Left colon (tissue), 2 donors: ENCODE data around the gene SH3BGRL2. TPM values are rescaled to one million over a fixed set of nuclear protein-coding genes. Genes with fewer than 3 reads are reported as not detected.
"Not testable (repeated sequence)": the region's sequence is repeated elsewhere in the genome, so short reads cannot be mapped to it uniquely, and the experiment has no call there.

Experiments used
- ATAC-seq: fragments of 200-7000 bp; cut with Tn5 transposase; one replicate; pipeline ENCODE4 v1.9.1; 2020; ENCODE audit warnings: mild to moderate bottlenecking, moderate library complexity
- DNase-seq, 2 donors: peaks; one replicate each; pipeline ENCODE4 v3.0.0-alpha.2; 2020
- intact Hi-C, 2 donors: fragments of 100-400 bp; cut with DNase I in 1 of 2; cut with micrococcal nuclease in 1 of 2; formaldehyde crosslinking; loops; one replicate each; pipeline versions ENCODE4 v1.11.2 to v1.14.0; 2022; cut with DNase I, micrococcal nuclease
- total RNA-seq, 2 donors: library from RNA; stranded (reverse); fragmentation: NEBNext Ultra II Directional; extraction: Animal tissue kit (Norgen Biotek cat#: 25700); gene quantifications; one replicate each; pipeline ENCODE4 v1.2.1, GENCODE V29; 2021
- donor health status: DM: no; HTN: no; CAD: no.
- donor health status: DM: yes; HTN: yes; CAD: no.

The SH3BGRL2 gene
- total RNA-seq, 2 donors from 2014 or later: 141 to 157 TPM

DNA sequence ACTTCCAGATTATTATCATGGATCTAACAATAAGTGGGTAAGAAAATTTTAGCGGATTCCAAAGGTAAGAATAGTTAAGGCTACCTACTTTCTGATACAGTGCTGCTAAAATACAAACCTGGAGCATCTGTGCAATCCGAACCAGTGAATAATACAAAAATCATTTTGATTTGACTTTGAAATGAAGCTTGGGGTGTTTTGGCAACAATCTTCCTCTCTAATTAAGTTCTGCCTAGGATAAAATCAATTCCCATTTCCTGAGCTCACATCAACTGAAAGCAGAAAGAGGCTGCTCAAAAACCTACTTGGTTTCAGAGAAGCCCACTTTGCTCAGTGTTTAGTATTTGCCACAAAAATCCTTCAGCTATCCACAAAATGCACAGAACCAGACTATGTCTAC, 18.7 kb upstream of the SH3BGRL2 start:
- intact Hi-C loops: no loop called here

DNA sequence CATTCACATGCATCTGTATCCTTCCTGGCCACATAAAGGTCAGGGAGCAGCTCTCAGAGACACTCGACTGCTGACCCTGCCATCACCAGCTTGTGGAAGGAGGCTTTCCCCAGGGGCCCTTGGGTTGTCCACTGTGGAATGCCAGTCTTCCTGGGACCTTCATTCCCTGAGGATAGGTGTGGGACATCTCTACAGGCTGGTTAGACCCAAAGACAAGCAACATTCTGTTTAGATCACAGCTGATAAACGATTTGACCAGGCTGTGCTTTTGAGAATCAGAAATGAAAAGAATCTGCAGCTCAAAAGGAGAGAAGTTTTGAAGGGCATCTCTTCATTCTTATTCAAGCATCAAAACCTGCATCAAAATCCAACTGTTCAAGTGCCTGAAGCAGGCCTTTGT, 18.2 kb upstream of the SH3BGRL2 start:
- intact Hi-C loops: no loop called here

More for the DNA sequence above, 18.7 kb upstream of the SH3BGRL2 start:
- ATAC-seq (no peak), DNase-seq (no peak)

DNA sequence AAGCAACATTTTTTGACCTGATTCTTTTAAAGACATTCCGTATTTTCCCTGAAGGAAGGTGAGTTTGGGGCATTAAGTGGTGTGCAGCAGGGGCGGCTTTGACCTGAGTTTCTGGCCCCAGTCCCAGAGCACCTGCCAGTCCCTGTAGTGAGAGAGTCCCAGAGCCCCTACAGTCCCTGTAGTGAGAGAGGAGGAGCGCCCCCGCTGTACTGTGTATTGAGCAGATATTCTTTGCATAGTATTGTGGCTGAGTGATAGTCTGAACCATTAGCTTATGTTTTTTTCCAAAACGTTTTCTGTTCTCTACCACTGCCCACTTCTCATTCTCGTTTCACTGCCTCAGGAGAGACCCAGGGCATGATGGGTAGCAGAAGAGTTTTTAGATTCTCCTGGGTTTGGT, 17.2 kb upstream of the SH3BGRL2 start:
- intact Hi-C loops: no loop called here
- ATAC-seq: no peak

More for the DNA sequence above, 18.2 kb upstream of the SH3BGRL2 start:
- DNase-seq: no peak
- ATAC-seq: no peak

DNA sequence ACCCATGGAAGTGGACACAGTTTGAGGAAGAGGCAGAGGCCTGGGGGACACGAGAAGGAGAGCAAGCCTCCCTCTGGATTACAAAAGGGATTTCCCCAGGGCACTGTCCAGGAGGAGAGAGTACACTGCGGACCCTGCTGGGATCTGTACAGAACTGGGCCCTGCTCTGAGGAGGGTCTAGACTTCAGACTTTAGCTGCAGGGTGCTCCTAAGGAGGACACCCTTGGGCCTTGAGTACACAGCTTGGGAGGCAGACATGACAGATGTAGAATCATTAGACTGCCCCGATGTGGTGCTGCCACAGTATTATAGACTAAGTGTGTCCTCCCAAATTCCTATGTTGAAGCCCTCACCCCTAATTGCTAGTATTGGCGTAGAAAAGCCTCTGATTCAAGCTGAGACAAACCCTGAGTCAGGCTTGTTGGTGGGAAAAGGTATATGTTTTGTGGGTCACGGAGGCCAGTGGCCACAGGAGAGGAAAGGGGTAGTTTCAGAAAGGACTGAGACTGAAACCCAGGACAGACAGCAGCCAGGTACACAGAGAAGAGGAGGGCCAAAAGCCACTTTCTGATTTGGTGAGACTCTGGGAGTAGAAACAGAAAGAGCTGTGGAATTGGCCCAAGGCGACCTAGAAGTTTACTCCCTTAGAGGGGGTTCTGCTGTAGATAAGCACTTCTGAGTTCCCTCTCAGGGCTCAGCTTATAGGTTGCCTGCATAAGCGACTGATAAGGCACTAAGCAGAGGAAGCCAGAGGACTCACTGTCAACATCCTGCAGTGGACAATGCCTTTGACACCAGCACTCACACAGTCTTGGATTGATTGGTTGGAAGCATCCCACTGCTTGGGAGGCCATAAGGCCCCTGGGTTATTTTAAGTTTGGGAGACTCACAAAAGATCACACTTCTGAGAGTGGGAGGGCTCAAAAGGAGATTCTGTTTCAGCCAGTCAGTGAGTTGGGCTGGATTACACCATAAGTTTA, 16.5 kb upstream of the SH3BGRL2 start:
- no peak for DNase-seq
- intact Hi-C loops: no loop called here
- no peak for ATAC-seq

More for the DNA sequence above, 17.2 kb upstream of the SH3BGRL2 start:
- no peak for DNase-seq

DNA sequence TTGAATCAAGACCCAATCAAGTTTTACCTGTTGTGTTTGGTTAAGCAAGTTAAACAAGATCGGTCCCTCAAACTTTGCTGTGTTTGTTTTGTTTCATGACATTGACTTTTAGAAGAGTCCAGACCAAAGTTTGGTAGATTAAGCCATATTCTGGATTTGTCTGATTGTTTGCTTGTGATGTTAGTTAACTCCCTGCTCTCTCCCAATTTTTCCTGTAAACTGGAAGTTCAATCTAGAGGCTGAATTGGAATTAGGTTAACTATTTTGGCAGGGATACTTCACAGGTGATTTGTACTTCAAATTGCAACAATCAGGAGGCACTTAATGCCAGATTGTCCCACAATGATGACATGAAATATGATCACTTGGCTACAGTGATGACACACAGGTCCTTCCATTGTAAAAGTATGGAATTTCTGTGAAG, 13.6 kb upstream of the SH3BGRL2 start:
- intact Hi-C loops: no loop called here
- no peak for DNase-seq
- peak; percentile 42 for ATAC-seq

DNA sequence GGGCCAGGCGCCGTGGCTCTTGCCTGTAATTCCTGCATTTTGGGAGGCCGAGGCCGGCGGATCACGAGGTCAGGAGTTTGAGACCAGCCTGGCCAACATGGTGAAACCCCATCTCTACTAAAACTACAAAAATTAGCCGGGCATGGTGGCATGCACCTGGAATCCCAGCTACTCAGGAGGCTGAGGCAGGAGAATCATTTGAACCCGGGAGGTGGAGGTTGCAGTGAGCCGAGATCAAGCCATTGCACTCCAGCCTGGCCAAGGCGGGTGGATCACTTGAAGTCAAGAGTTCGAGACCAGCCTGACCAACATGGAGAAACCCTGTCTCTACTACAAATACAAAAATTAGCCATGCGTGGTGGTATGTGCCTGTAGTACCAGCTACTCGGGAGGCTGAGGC, 12.7 kb upstream of the SH3BGRL2 start:
- ATAC-seq, DNase-seq, intact Hi-C loops: not testable (repeated sequence)

DNA sequence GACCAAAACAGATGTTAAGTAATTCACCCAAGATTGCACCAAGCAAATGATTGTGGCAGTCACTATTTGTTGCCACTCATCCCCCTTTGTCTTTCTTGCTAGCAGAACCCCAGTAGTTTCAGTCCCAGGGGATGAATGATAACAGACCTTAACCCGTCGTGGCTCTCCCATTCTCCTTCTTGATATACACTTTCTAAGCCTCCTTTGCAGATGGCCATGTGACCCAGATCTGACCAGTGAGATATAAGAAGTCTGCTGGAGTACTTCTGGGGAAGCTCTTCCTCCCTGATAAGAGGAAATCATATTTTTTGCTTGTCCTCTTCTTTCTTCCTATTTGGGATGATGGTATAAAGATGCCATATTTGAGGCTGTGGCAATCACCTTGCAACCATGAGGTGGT, 9.6 kb upstream of the SH3BGRL2 start:
- intact Hi-C loops: no loop called here
- DNase-seq (no peak), ATAC-seq (no peak)

DNA sequence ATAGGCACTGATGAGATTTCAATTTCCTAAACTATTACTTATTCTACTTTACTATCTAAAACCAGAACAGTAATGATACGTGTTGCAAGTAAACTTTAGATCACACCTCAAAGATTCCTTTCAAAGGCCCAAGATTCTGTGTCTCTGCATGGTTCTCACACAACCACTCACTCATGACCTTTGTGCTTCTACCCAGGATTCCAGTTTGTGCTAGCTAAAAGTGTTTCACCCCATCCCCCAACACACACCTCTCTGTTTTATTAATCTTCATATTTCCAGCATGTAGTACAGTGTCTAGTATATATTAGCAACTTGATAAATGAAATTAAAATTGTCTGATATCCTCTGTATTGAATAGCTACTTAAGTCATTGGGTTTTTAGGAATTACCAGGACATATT, 8.8 kb upstream of the SH3BGRL2 start:
- ATAC-seq (peak; percentile 67), DNase-seq (no peak)
- intact Hi-C loops: no loop called here

DNA sequence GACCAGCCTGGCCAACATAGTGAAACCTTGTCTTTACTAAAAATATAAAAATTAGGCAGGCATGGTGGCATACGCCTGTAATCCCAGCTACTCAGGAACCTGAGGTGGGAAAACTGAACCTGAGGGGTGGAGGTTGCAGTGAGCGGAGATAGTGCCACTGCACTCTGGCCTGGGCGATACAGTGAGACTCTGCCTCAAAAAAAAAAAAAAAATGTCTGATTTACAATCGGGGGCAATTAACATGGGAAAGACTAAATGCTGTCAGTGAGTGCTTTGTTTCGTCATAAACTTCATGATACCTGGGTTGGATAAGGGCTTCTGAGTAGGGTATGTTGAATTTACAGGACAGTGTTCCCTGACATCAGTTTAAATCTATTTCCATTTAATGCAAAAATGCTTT, 8.0 kb upstream of the SH3BGRL2 start:
- intact Hi-C loops: no loop called here
- DNase-seq (no peak), ATAC-seq (peak; percentile 58)

DNA sequence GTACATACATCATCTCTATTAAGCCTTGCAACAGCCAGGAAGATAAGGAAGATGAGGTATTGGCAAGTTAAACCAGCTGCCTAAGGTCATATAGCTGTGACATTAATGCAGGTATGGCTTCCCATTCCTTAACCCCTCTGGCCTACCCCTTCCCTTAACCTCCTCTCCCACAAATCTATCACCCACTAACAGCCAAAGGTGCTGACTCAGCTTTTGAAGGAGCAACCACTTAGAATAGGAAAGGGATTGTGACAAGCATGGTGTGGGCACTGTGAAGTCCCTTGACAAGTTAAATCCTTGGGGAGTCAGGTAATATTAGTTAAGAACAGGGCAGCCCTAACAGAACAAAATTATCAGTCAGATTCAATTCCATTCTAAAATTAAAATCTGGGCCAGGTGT, 5.4 kb upstream of the SH3BGRL2 start:
- no peak for DNase-seq
- no peak for ATAC-seq
- intact Hi-C loops: no loop called here

DNA sequence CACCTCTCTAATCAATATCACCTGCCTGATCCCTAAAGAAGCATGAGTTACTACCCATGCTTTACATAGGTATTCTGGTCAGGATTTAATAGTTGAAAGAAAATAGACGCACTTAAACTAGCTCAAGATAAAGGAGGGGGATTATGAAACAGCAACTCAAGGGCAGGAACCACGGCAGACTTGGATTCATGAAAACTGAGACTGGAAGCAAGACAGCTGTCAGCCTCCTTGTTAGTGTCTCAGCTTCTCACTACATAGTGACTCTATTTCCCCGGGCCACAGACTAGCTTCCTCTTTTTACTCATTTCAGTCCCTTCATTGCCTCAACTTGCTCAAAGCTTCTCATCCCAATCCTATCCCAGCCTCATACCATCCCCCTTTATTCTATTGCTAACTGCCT, 4.3 kb upstream of the SH3BGRL2 start:
- intact Hi-C loops: no loop called here
- DNase-seq (no peak), ATAC-seq (no peak)

DNA sequence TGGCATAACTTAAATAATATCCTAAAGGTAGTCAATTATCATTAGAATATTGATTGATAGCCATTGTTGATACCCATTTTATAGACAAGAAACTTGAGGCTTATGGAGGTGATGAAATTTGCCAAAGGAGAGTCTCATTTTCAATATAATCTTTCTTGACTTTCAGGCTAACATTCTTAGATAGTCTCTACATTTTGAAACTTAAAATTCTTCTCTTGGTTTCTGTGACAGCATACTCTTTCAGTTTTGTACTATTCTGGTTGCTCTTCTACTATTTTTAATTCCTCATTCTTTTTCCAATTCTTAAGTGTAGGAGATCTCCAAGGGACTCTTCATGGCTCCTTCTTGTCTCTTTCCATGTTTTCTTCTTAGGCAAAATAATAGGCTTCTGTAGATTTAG, 3.7 kb upstream of the SH3BGRL2 start:
- intact Hi-C loops: no loop called here
- DNase-seq (no peak), ATAC-seq (no peak)

DNA sequence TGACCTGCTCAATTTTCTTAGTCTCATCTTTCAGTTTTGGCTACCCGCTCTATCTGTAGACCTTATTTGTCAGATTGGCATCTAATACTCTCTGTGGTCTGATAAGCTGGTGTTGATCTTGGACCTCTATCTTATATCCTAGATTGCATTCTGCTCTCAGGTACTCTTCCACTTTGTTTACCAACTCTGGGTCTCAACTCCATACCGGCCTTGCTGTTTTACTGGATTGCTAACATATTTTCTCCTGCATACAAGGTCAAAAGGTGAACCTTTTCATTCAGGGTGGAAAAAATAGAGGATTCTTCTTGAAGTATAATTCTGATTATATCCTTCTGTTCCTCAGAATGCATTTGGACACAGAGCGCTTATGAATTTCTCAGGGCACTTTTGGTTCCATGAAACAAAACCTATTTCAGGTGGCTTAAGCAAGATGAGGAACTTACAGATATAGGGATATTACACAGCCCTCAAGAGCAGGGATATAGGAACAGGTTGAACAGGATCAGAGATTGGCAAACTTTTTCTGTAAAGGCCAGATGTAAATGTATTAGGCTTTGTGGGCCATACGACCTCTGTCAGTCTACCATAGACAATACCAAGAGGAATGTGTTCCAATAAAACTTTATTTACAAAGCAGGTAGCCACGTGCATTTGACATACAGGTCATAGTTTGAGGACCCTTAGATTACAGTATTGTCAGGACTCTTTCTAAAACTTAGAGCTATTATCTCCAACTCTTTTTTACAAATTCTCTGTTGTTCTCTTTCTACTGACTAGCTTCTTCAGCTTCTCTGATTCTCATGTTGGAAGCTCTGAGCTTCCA, 2.5 kb upstream of the SH3BGRL2 start:
- ATAC-seq (no peak), DNase-seq (no peak)
- intact Hi-C loops: no loop called here

DNA sequence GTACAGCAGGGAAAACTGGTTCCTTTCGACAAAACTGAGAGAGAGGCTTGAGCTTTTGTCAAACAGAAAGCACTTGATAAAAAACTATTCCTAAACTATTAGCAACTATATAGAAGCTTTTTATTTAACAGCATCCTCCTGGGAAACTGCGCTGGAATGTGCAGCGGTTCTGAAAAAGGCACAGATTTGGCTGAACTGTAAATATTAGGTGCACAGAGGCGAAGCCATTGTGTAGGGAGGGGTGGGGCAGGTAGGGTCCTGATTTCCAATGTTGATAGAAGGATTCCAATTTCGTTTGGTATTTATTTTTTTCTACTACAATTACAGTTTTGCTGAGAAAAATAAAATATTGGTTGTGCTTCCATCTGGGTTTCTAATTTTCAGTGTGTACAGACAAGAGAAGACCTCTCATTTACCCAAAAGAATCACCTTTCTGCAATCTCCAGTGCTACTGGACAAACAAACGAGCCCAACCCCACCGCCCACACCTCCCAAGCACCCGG, 698 bp upstream of the SH3BGRL2 start:
- no peak for DNase-seq
- intact Hi-C loops: no loop called here
- ATAC-seq: no peak

DNA sequence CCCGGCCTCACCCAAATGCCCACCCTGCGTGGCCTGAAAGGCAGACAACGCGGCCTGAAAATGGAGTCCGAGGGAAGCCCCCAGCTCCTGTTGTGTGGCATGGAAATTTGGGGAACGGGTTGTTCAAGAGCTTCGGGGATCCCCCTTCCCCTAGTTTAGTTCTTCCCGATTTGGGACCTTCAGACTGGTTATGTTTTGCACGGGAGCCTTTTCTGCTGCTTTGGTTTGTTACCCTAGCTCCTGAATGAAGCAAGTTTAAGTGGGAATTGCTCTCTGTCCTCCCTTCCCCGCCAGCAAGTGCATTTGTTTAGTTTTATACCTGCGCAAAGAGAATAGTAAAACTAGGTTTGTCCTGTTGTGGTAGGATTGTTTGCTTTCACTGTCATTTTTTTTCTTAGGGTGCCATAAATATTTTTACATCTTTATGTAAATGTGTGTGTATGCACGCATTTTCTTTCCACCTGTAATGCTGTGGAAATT, 604 bp downstream of the SH3BGRL2 start:
- DNase-seq (peak in 1 of 2 donors; percentile 21), ATAC-seq (peak; percentile 42)
- intact Hi-C loops: no loop called here

DNA sequence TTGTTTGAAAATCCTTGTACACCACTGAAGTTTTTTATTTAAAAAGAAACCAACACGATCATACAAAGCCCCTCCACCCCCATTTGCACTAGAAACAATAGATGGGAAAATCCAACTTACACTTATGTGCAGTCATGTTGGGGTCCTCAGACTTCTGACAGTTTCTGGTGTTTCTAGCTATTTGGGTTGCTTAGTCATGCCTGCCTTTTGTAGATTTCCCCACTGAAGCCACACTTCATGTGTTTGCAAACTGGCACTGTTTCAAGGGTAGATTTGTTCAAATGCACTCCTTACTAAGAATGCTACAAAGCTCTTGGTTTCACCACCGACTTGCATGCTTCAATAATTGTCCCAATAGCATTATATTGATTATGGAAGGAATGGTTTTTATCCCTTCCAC, 1.5 kb downstream of the SH3BGRL2 start:
- no peak for ATAC-seq
- DNase-seq: no peak
- intact Hi-C loops: no loop called here

DNA sequence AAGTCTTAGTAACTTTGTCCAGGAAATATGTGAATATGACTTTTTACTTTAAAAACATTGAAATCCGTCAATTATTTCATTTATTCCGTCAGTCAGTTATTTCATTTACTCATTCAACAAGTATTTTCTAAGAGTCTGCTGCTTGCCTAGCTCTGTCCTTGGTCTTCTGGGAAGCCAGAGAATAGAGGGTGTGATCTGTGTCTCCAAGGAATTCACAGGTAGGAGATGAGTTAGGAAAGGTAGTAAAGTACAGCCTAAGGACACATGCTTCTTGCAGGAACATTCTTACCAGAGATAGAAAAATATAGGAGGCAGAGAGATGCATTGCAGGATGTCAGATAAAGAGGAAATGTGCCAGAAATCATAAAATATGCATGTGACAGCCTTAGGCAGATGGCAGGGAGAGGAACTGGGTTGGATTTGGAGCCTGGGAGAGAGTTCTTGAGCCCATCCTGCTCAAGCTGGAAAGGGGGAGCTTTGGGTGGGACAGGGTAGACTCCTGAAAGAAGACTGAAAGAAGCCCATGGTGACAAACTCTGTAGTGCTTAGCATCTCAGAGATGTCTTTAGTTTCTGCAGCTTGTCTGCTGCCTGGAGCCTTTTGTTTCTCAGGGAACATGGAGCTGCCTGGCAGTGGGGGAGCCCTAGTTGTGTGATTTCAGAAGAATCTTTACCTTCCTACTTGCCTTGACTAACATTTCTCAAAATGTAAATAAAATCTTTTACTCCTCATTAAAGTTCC, 3.5 kb downstream of the SH3BGRL2 start:
- intact Hi-C loops: no loop called here
- no peak for DNase-seq
- ATAC-seq: no peak

DNA sequence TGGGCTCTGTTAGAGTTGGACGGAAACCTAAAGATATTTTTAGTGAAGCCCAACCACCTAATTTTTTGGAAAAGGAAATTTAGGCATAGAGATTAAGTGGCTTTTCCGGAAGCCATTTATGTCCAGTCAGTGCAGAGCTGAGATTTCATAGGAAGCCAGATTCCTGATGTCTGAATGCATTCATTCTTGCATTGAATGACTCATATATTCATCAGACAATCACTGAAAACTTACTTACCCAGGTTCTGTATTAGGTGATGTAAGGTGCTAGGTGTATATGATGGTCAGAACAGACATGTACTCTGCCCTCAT, 4.1 kb downstream of the SH3BGRL2 start:
- DNase-seq (no peak), ATAC-seq (no peak)

DNA sequence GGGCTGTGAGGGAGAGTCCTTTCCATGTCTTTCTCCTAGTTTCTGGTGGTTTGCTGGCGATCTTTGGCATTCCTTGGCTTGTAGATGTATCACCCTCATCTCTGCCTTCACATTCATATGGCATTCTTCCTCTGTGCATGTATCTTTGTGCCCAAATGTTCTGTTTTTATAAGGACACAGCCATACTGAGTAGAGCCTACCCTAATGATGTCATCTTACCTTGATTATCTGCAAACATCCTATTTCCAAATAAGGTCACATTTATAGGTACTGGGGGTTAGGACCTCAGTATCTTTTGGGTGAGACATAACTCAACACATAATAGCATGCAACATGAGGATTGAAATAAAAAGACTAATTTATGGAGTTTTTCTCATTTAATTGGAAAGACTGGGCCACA, 5.5 kb downstream of the SH3BGRL2 start:
- ATAC-seq: peak; percentile 13
- intact Hi-C loops: no loop called here
- no peak for DNase-seq

More for the DNA sequence above, 4.1 kb downstream of the SH3BGRL2 start:
- intact Hi-C loops: no loop called here
